ENCODE data around the gene CEP128.

DNA sequence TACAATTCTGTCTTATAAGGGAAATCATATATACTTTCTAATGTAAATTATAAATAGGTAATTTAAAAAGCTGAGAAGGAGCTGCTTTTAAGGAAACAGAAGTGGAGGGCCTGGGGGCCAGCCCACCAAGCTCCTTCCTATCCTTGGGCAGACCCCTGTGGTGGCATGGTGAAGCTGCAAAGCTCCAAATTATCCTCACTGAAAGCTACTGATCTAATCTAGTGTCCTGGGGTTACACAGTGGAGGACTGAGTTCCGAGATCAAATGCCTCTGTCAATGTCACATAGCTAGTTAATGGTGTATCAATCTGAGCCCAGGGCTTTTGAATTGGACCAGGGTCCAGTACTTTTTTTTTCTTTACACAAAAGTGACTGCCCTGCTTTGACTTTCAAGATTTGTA lies 355.4 kb downstream of the CEP128 start:
- TF ChIP-seq SUZ12 (IDR thresholded peaks at IDR 0.05; ENCODE audit: extremely low read depth, insufficient read depth, insufficient read length) (no peak), ZNF274 (IDR thresholded peaks at IDR 0.05; ENCODE audit: low read depth, low read length) (no peak), YY1 (IDR thresholded peaks at IDR 0.05; ENCODE audit: insufficient read depth, insufficient read length) (no peak)
